SK-N-DZ (cell line): ENCODE data around the gene TSPY1. TPM values are rescaled to one million over a fixed set of nuclear protein-coding genes. Genes with fewer than 3 reads are reported as not detected.
"Not testable (repeated sequence)": the region's sequence is repeated elsewhere in the genome, so short reads cannot be mapped to it uniquely, and the experiment has no call there.

Source experiments
- DNase-seq: peaks from one replicate; pipeline ENCODE4 v3.0.0-alpha.2; 2015; ENCODE audit warnings: low spot score
- polyA plus RNA-seq, 2 experiments: library from polyadenylated mRNA; depleted of rRNA; stranded (reverse); fragments of >200 nt; gene quantifications; 2 replicates each; pipeline ENCODE4 v1.2.3, GENCODE V29; 2014

TSPY1 gene
- polyA plus RNA-seq (2014; cell fraction: cytosol; rRNA removed), result not detected in 2 replicates
- not detected in 2 replicates for polyA plus RNA-seq (2014; cell fraction: nucleus; rRNA removed)

GRCh38 chrY:9466655-9467054, at the start of gene TSPY1:
Gene TSPY1, plus strand, starts transcription at chrY:9466955. Its CDS starts 46 bp downstream, at chrY:9467001.
- not testable (repeated sequence) for DNase-seq

- not testable (repeated sequence) for DNase-seq
These were observed 20.2 kb downstream of the TSPY1 start, which contains the start of gene TSPY9 for GRCh38 chrY:9486967-9487366. Gene TSPY9, plus strand, starts transcription at chrY:9487267. Its CDS starts 46 bp downstream, at chrY:9487313.

- DNase-seq, result not testable (repeated sequence)
These were observed 37.6 kb downstream of the TSPY1 start for GRCh38 chrY:9504396-9504795.

GRCh38 chrY:9516287-9516686, 49.5 kb downstream of the TSPY1 start:
- not testable (repeated sequence) for DNase-seq
